HepG2 (cell line): ENCODE data around the gene UQCRFS1. TPM values are rescaled to one million over a fixed set of nuclear protein-coding genes. Genes with fewer than 3 reads are reported as not detected.
A peak's percentile ranks its signal among the peaks of the same experiment; 100 is the strongest.

Experiments
- CREB1 ChIP-seq, 2 experiments: fragments of 450-650 bp in 1 of 2; IDR thresholded peaks; 2 replicates each; pipeline ENCODE4 v1.6.1; 2016 to 2017; ENCODE audit warnings: control low read depth in 1 of 2, mild to moderate bottlenecking in 1 of 2, missing compliant biosample characterization in 1 of 2, missing genetic modification characterization in 1 of 2
- ETV5 ChIP-seq: IDR thresholded peaks from 2 replicates; pipeline ENCODE4 v1.6.1; 2018; ENCODE audit warnings: missing biosample characterization, missing genetic modification reagents, inconsistent platforms, borderline replicate concordance
- FOXA1 ChIP-seq, 2 experiments: fragments of 450-650 bp in 1 of 2; sonication (generic) in 1 of 2; formaldehyde crosslinking in 1 of 2; IDR thresholded peaks; 2 replicates each; pipeline versions ENCODE4 v1.4.0 to v1.6.1; 2016 to 2020; ENCODE audit warnings: missing genetic modification reagents in 1 of 2
- FOXK1 ChIP-seq: sonication (generic); formaldehyde crosslinking; IDR thresholded peaks from 2 replicates; pipeline ENCODE4 v1.4.0; 2020; ENCODE audit warnings: low read depth, missing genetic modification reagents, borderline replicate concordance
- HCFC1 ChIP-seq: fragments of 150-350 bp; IDR thresholded peaks from 2 replicates; pipeline ENCODE4 v1.6.1; 2014; ENCODE audit warnings: low read depth, low read length
- HDAC1 ChIP-seq: sonication (generic); formaldehyde crosslinking; IDR thresholded peaks from 2 replicates; pipeline ENCODE4 v1.5.1; 2020; ENCODE audit warnings: mild to moderate bottlenecking, missing genetic modification reagents
- KDM5A ChIP-seq: fragments of 200-600 bp; sonication (generic); IDR thresholded peaks from 2 replicates; pipeline ENCODE4 v1.7.0; 2018; ENCODE audit warnings: antibody characterized with exemption, mild to moderate bottlenecking, low read length, borderline replicate concordance
- MXD4 ChIP-seq: IDR thresholded peaks from 2 replicates; pipeline ENCODE4 v1.6.1; 2016; ENCODE audit warnings: mild to moderate bottlenecking, missing biosample characterization, missing genetic modification reagents
- NR2C2 ChIP-seq: sonication (generic); formaldehyde crosslinking; IDR thresholded peaks from 2 replicates; pipeline ENCODE4 v1.4.0; 2020; ENCODE audit warnings: missing genetic modification reagents, mild to moderate bottlenecking, moderate library complexity, borderline replicate concordance
- PHF20 ChIP-seq: sonication (generic); formaldehyde crosslinking; IDR thresholded peaks from 2 replicates; pipeline ENCODE4 v1.5.0; 2020; ENCODE audit warnings: mild to moderate bottlenecking, missing genetic modification reagents
- RFXAP ChIP-seq: sonication (generic); formaldehyde crosslinking; IDR thresholded peaks from 2 replicates; pipeline ENCODE4 v1.4.0; 2020; ENCODE audit warnings: missing genetic modification reagents, borderline replicate concordance
- SYNCRIP ChIP-seq: fragments of 200-400 bp; formaldehyde crosslinking; IDR thresholded peaks from 2 replicates; pipeline ENCODE4 v1.6.1; 2018; ENCODE audit warnings: mild to moderate bottlenecking, low read depth, low read length; ENCODE audit not compliant: insufficient read depth
- U2AF2 ChIP-seq: fragments of 200-400 bp; formaldehyde crosslinking; IDR thresholded peaks from 2 replicates; pipeline ENCODE4 v1.6.1; 2017; ENCODE audit warnings: low read depth, mild to moderate bottlenecking, low read length
- WIZ ChIP-seq: sonication (generic); formaldehyde crosslinking; IDR thresholded peaks from 2 replicates; pipeline ENCODE4 v1.5.1; 2020; ENCODE audit warnings: mild to moderate bottlenecking, missing genetic modification reagents
- ZNF367 ChIP-seq: sonication (generic); formaldehyde crosslinking; IDR thresholded peaks from 2 replicates; pipeline ENCODE4 v1.4.0; 2020; ENCODE audit warnings: missing genetic modification reagents, borderline replicate concordance
- polyA plus RNA-seq, 8 experiments: library from polyadenylated mRNA; depleted of rRNA in 3 of 8; stranded (reverse) in 7 of 8; unstranded in 1 of 8; fragments of >200 nt; fragmentation: Illumina TruSeq in 4 of 8; extraction: Trizol in 4 of 8; gene quantifications; 2 replicates each; pipeline versions ENCODE4 v1.2.1 to v1.2.3, GENCODE V29; 2011 to 2016; ENCODE audit warnings: low read depth in 4 of 8, missing spikeins in 1 of 8, mixed read lengths in 1 of 8; ENCODE audit not compliant: insufficient read depth in 1 of 8
- total RNA-seq, 5 experiments: library from RNA; depleted of rRNA; stranded (reverse); fragments of >200 nt; fragmentation: Illumina TruSeq; extraction: Trizol; gene quantifications; 2 replicates each; pipeline ENCODE4 v1.2.3, GENCODE V29; 2016; ENCODE audit warnings: low read depth in 1 of 5
- TF ChIP-seq, protein P1 (sequence below): sonication (generic); formaldehyde crosslinking; IDR thresholded peaks from 2 replicates; pipeline ENCODE4 v1.4.0; 2020; ENCODE audit warnings: missing genetic modification reagents
- TF ChIP-seq, protein P2 (sequence below): sonication (generic); formaldehyde crosslinking; IDR thresholded peaks from 2 replicates; pipeline ENCODE4 v1.8.0; 2022; ENCODE audit warnings: mild to moderate bottlenecking, missing genetic modification reagents; ENCODE audit not compliant: insufficient replicate concordance
- TF ChIP-seq, protein P3 (sequence below): sonication (generic); formaldehyde crosslinking; IDR thresholded peaks from 2 replicates; pipeline ENCODE4 v1.8.1; 2022; ENCODE audit warnings: low read depth, mild to moderate bottlenecking, missing genetic modification reagents
- TF ChIP-seq, protein P4 (sequence below): sonication (generic); formaldehyde crosslinking; IDR thresholded peaks from 2 replicates; pipeline ENCODE4 v1.4.0; 2020; ENCODE audit warnings: mild to moderate bottlenecking, low read depth, missing genetic modification reagents

The UQCRFS1 gene
- total and polyA plus RNA-seq, 2 of the 13 experiments (the other 11 are each of a cell fraction or from before 2014, with no cell fraction given): 49.5 to 51.1 TPM

DNA sequence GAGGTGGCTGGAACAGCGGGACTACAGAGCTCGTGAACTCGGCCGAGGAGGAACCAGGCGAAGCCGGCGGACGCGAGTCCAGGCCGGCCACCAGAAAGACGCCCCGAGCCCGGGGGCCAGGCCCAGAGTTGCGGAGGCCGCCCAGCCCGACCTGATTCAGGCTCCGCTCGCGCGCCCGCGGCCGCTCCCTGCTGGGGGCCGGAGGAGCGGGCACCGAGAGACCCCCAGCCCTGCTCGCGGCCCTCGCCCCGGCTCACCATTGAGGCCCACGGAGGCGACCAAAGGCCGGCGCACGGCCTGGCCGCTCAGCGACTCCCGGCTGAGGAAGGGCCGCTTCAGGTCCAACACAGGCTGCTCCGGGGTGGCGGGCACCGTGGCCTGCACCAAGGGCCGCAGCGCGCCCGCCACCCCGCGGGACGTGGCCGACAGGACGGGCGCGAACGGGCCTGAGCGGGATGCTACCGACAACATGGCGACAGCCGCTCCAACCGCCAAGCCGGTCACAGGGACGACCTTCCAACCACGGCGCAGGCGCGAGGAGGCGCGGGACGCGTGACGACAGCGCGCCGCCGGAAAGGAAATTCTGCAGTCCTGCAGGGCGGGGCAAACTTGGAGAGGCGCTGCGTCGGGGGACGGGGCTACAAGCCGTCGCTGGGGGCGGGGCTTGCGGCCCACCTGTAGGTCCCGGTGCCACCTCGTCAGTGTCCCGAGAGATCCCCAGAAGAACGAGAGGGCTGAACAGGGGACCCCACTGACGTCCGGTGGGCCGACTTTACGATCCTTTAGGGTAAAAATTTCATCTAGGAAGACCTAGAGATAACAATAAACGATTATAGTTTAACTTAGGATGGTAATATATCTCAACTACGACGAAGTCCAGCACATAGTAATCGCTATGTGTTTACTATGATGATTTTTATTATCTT lies at the start of gene UQCRFS1 (continued):
- TF ChIP-seq HCFC1 (peak; percentile 41; the same call in 1 of the 2 replicates), KDM5A (peak; percentile 48; the same call in 1 of the 2 replicates), RFXAP (CRISPR knock-in tag) (peak; percentile 60; the same call in 1 of the 2 replicates), SYNCRIP (no peak), PHF20 (CRISPR knock-in tag) (peak; percentile 87), U2AF2 (no peak), FOXK1 (CRISPR knock-in tag) (peak; percentile 64; the same call in 1 of the 2 replicates), ETV5 (CRISPR knock-in tag) (peak; percentile 48; the same call in 1 of the 2 replicates), ZNF367 (CRISPR knock-in tag) (no peak; the same call in 1 of the 2 replicates), MXD4 (CRISPR knock-in tag) (0 out of 2 replicates have a peak, but pooled peaks have one; percentile 37), HDAC1 (CRISPR knock-in tag) (peak; percentile 31; the same call in 1 of the 2 replicates), FOXA1 (IDR thresholded peaks at IDR 0.05) (no peak), FOXA1 (CRISPR knock-in tag; IDR thresholded peaks at IDR 0.05) (peak; percentile 11; the same call in 1 of the 2 replicates), CREB1 (IDR thresholded peaks at IDR 0.05) (peak; percentile 85), CREB1 (CRISPR knock-in tag; IDR thresholded peaks at IDR 0.05) (peak; percentile 87), WIZ (CRISPR knock-in tag) (no peak), NR2C2 (CRISPR knock-in tag) (peak; percentile 66)
- TF ChIP-seq, protein P1, sequence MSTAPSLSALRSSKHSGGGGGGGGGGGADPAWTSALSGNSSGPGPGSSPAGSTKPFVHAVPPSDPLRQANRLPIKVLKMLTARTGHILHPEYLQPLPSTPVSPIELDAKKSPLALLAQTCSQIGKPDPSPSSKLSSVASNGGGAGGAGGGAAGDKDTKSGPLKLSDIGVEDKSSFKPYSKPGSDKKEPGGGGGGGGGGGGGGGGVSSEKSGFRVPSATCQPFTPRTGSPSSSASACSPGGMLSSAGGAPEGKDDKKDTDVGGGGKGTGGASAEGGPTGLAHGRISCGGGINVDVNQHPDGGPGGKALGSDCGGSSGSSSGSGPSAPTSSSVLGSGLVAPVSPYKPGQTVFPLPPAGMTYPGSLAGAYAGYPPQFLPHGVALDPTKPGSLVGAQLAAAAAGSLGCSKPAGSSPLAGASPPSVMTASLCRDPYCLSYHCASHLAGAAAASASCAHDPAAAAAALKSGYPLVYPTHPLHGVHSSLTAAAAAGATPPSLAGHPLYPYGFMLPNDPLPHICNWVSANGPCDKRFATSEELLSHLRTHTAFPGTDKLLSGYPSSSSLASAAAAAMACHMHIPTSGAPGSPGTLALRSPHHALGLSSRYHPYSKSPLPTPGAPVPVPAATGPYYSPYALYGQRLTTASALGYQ (CRISPR knock-in tag): 0 out of 2 replicates have a peak, but pooled peaks have one; percentile 40
- TF ChIP-seq, protein P2, sequence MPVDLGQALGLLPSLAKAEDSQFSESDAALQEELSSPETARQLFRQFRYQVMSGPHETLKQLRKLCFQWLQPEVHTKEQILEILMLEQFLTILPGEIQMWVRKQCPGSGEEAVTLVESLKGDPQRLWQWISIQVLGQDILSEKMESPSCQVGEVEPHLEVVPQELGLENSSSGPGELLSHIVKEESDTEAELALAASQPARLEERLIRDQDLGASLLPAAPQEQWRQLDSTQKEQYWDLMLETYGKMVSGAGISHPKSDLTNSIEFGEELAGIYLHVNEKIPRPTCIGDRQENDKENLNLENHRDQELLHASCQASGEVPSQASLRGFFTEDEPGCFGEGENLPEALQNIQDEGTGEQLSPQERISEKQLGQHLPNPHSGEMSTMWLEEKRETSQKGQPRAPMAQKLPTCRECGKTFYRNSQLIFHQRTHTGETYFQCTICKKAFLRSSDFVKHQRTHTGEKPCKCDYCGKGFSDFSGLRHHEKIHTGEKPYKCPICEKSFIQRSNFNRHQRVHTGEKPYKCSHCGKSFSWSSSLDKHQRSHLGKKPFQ: peak; percentile 78
- TF ChIP-seq, protein P3, sequence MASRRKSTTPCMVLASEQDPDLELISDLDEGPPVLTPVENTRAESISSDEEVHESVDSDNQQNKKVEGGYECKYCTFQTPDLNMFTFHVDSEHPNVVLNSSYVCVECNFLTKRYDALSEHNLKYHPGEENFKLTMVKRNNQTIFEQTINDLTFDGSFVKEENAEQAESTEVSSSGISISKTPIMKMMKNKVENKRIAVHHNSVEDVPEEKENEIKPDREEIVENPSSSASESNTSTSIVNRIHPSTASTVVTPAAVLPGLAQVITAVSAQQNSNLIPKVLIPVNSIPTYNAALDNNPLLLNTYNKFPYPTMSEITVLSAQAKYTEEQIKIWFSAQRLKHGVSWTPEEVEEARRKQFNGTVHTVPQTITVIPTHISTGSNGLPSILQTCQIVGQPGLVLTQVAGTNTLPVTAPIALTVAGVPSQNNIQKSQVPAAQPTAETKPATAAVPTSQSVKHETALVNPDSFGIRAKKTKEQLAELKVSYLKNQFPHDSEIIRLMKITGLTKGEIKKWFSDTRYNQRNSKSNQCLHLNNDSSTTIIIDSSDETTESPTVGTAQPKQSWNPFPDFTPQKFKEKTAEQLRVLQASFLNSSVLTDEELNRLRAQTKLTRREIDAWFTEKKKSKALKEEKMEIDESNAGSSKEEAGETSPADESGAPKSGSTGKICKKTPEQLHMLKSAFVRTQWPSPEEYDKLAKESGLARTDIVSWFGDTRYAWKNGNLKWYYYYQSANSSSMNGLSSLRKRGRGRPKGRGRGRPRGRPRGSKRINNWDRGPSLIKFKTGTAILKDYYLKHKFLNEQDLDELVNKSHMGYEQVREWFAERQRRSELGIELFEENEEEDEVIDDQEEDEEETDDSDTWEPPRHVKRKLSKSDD (CRISPR knock-in tag): peak; percentile 55; the same call in 1 of the 2 replicates
- TF ChIP-seq, protein P4, sequence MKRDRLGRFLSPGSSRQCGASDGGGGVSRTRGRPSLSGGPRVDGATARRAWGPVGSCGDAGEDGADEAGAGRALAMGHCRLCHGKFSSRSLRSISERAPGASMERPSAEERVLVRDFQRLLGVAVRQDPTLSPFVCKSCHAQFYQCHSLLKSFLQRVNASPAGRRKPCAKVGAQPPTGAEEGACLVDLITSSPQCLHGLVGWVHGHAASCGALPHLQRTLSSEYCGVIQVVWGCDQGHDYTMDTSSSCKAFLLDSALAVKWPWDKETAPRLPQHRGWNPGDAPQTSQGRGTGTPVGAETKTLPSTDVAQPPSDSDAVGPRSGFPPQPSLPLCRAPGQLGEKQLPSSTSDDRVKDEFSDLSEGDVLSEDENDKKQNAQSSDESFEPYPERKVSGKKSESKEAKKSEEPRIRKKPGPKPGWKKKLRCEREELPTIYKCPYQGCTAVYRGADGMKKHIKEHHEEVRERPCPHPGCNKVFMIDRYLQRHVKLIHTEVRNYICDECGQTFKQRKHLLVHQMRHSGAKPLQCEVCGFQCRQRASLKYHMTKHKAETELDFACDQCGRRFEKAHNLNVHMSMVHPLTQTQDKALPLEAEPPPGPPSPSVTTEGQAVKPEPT (CRISPR knock-in tag): no peak
